ENCODE results near the gene CRNN.

CRNN gene

DNA sequence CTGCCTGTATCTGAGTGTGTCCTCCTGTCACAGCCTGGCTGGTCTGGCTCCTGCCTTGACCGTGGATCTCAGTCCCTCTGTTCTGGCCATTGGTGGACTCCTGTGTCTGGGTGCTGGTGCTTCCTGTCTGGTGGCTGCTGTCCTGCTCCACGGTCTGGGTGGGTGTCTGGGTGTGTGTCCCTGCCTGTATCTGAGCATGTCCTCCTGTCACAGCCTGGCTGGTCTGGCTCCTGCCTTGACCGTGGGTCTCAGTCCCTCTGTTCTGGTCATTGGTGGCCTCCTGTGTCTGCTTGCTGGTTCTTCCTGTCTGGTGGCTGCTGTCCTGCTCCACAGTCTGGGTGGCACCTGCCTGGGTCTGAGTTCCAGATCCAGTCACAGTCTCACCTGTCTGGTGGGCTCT lies 4.0 kb downstream of the CRNN start:
- no peaks in the 10 kb centered on the region for H3K36me3 ChIP-seq
- no peaks in the 10 kb centered on the region for H3K27me3 ChIP-seq
- H4K20me1 ChIP-seq: no peaks in the 10 kb centered on the region
- H3K9ac ChIP-seq: no peak overlapping the region
- H3K27ac ChIP-seq: no peak overlapping the region
- H3K4me3 ChIP-seq: no peak overlapping the region
- H3K4me1 ChIP-seq: peaks cover 0 to 16% (median 10%) of the 10 kb centered on the region in 10 experiments; a peak in 12 of 20 replicates
- no peaks in the 10 kb centered on the region for H3K9me3 ChIP-seq (replicated peaks in 1 of 11)
- no peak overlapping the region for H3K4me2 ChIP-seq
- no peak for TF ChIP-seq Cebpa-rat (IDR thresholded peaks at IDR 0.05)

DNA sequence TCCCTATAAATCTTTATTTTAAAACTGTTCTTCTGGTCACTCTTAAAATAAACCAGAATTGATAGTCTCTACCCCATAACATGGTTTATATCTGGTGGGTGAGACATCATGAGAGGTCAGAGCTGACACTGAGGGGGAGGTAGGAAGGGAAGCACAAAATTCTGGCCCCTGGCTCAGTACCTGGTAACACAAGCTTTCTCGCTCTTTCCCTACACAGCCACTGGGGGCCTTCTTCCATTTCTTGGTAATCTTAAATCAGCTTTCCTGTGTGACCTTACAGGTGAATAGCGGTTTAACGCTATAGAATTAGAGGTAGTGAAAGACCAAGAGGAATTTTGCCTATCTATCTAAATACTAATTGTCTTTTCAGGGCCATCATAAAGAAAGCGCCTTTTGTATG lies 5.4 kb downstream of the CRNN start:
- H3K9me3 ChIP-seq (replicated peaks in 1 of 11): no peaks in the 10 kb centered on the region
- no peaks in the 10 kb centered on the region for H3K27me3 ChIP-seq
- H4K20me1 ChIP-seq: no peaks in the 10 kb centered on the region
- H3K4me1 ChIP-seq: peaks cover 0 to 16% (median 10%) of the 10 kb centered on the region in 10 experiments; a peak in 12 of 20 replicates
- no peak for TF ChIP-seq Cebpa-rat (IDR thresholded peaks at IDR 0.05)
- no peak overlapping the region for H3K9ac ChIP-seq
- H3K4me3 ChIP-seq: no peak overlapping the region
- H3K4me2 ChIP-seq: no peak overlapping the region
- H3K36me3 ChIP-seq: no peaks in the 10 kb centered on the region
- H3K27ac ChIP-seq: no peak overlapping the region

DNA sequence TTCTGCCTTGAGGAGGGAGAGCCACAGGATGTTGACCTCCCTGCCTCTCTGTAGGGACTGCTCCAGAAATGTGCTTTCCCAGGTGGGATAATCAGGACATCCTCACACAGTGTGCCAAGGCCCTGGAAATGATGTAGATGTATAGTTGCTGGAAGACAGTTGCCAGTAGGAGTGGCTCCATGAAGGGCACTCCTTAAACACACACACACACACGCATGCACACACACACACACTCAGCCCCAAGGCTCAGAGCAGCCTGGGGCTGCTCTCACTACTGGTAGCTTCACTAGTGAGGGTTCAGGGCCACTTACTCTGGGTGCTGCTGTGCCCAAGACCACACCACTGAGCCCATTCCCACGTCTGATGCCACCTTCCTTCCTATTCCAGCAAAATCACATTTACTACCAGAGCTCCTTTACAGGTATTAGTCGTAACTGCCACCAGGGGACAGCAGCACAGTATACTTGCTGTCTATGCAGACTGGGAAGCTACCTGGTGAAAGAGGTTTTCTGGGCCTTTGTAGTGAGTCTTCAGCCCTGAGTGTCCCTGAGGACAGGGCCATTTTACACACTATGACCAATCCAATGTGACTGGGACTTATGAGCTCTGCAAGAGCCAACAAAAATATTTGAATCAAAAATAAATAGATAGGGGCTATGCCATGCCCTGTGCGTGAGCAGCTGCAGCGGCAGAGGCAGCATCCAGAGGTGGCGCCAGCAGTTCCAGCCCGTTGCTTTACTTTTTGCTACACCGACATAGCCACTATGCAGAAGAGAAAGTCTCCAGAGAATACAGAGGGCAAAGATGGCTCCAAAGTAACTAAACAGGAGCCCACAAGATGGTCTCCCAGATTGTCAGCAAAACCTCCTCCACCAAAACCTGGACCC lies 15.0 kb downstream of the CRNN start:
- Histone ChIP-seq H3K4me3 (no peak overlapping the region), H3K36me3 (no peaks in the 10 kb centered on the region), H4K20me1 (no peaks in the 10 kb centered on the region), H3K9me3 (replicated peaks in 1 of 11) (peaks cover 0 to 17% (median 6%) of the 10 kb centered on the region in 11 experiments; a peak in 8 of 22 replicates), H3K27me3 (no peaks in the 10 kb centered on the region), H3K27ac (no peak overlapping the region), H3K9ac (no peak overlapping the region), H3K4me1 (no peaks in the 10 kb centered on the region), H3K4me2 (no peak overlapping the region)
- no peak for TF ChIP-seq Cebpa-rat (IDR thresholded peaks at IDR 0.05)

DNA sequence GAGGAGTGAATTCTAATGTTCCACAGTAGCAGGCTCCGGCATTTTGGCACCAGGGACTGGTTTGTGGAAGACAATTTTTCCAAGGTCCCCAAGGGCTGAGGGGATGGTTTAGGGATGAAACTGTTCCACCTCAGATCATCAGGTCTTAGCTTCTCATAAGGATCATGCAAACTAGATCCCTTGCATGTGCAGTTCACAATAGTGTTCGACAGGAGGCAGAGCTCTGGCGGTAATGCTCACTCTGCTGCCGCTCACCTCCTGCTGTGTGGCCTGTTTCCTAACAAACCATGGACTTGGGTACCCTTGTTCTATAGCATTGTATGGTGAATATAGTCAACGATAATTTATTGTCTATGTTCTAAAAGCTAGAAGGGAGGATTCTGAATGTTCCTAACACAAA lies 16.6 kb downstream of the CRNN start:
- Histone ChIP-seq H3K4me2 (no peak overlapping the region), H4K20me1 (no peaks in the 10 kb centered on the region), H3K4me3 (no peak overlapping the region), H3K9ac (no peak overlapping the region), H3K27ac (no peak overlapping the region), H3K4me1 (no peaks in the 10 kb centered on the region), H3K27me3 (no peaks in the 10 kb centered on the region), H3K9me3 (replicated peaks in 1 of 11) (peaks cover 0 to 17% (median 6%) of the 10 kb centered on the region in 11 experiments; a peak in 8 of 22 replicates), H3K36me3 (no peaks in the 10 kb centered on the region)
- no peak for TF ChIP-seq Cebpa-rat (IDR thresholded peaks at IDR 0.05)

DNA sequence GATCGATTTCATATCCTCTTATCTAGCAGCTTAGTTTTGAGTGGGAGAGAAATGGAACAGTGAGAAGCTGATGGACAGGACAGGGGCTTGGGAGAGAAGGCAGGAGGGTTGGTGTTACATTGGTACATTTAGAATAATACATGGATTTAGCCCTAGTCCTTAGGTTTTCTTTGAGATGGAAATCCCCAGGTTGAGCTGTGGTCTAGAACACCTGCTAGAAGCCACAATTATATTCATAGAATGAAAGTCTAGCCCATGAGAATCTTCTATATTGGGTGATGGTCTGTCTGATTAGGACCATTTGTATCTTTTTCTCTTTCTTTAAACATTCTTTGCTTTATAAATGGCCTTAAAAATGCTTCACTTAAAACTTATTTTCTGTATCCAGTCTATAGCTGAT lies 19.9 kb downstream of the CRNN start:
- Histone ChIP-seq H3K4me1 (no peaks in the 10 kb centered on the region), H3K9ac (no peak overlapping the region), H3K4me2 (no peak overlapping the region), H4K20me1 (no peaks in the 10 kb centered on the region), H3K27me3 (no peaks in the 10 kb centered on the region), H3K4me3 (no peak overlapping the region), H3K9me3 (replicated peaks in 1 of 11) (peaks cover 0 to 17% (median 6%) of the 10 kb centered on the region in 11 experiments; a peak in 8 of 22 replicates), H3K27ac (no peak overlapping the region), H3K36me3 (no peaks in the 10 kb centered on the region)
- no peak for TF ChIP-seq Cebpa-rat (IDR thresholded peaks at IDR 0.05)

DNA sequence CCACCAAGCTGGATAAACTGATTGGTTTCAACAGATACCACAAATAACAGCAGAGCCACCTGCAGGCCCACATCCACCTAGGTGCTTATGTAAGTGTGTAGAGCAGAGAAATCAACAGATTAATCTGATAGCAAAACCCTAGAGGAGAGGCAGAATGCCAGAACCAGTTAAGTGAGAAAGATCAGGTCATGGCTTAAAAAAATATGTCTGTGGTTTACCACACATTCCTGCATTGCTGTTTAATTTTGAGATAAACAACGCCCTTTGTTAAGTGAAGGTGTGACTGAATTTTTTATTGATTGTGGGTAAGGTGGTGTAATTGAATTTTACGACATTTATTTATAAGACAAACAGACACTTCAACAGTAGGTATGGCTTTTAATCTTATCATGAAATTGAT lies 21.2 kb downstream of the CRNN start:
- Histone ChIP-seq H3K4me2 (no peak overlapping the region), H3K27me3 (no peaks in the 10 kb centered on the region), H4K20me1 (no peaks in the 10 kb centered on the region), H3K4me1 (no peaks in the 10 kb centered on the region), H3K36me3 (no peaks in the 10 kb centered on the region), H3K9ac (no peak overlapping the region), H3K27ac (no peak overlapping the region), H3K4me3 (no peak overlapping the region), H3K9me3 (replicated peaks in 1 of 11) (peaks cover 0 to 17% (median 6%) of the 10 kb centered on the region in 11 experiments; a peak in 8 of 22 replicates)
- TF ChIP-seq Cebpa-rat (IDR thresholded peaks at IDR 0.05): no peak

DNA sequence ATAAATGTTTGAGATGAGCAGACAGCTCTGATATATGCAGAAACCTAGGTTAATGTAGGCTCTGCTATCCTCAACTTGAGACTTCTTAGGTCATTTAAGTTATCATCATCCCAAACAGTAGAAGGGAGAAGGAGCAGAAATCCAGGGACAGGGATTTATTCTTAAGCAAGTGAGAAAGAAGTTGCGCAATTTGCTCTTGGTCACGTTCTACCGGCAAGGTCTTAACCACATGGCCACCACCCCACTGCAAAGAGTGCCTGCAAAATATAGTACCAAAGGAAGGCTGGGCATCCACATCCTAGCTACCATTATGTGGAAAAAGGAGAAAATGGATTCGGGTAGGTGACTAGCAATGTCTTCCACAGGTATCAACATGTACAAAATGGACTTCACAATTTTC lies 25.2 kb downstream of the CRNN start:
- Histone ChIP-seq H4K20me1 (no peaks in the 10 kb centered on the region), H3K36me3 (no peaks in the 10 kb centered on the region), H3K4me1 (no peaks in the 10 kb centered on the region), H3K4me2 (no peak overlapping the region), H3K9ac (no peak overlapping the region), H3K9me3 (replicated peaks in 1 of 11) (no peaks in the 10 kb centered on the region), H3K27ac (no peak overlapping the region), H3K27me3 (no peaks in the 10 kb centered on the region), H3K4me3 (no peak overlapping the region)
- peak; percentile 54 to 94 (median 77); a peak in 20 of 22 replicates for TF ChIP-seq Cebpa-rat (IDR thresholded peaks at IDR 0.05)

DNA sequence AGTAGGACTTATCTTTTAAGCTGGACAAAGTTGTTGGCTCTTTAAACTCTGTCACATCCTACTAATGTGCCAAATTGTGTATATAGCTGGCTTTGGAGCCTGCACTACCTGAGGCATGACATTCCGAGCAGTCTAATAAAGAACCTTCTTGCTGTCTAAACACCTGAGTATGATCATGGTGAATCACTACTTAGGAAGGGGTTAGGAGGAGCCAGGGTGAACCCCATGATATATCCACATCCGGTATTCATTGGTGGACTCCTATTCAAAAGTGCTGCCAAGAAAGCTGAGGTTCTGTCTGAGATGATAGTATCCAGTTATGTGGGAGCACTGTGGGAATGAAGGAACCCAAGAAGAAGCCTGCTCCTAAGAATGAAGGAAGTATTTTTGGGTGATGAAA lies 27.1 kb downstream of the CRNN start:
- Histone ChIP-seq H3K9me3 (replicated peaks in 1 of 11) (no peaks in the 10 kb centered on the region), H3K4me3 (no peak overlapping the region), H3K27ac (no peak overlapping the region), H3K27me3 (no peaks in the 10 kb centered on the region), H4K20me1 (no peaks in the 10 kb centered on the region), H3K4me2 (no peak overlapping the region), H3K9ac (no peak overlapping the region), H3K36me3 (no peaks in the 10 kb centered on the region), H3K4me1 (no peaks in the 10 kb centered on the region)
- no peak for TF ChIP-seq Cebpa-rat (IDR thresholded peaks at IDR 0.05)

DNA sequence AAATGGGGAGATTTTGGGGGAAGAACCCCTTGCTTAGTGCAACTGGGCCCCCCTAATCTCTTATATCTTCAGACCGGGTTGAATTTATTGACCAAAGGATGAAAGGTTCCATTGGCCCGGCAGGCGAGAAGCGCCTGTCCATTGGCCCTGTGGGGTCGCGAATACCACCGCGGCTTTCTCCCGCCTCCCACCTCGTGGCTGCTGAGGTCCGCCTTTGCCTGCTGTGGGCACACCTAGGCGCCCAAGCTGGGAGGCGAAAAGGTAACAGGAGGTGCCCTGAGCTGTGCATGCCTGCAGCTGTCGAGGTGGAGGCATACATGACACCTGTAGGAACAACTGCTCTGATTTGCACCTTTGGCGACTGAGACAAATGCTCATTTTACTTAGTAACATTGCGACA lies 33.1 kb downstream of the CRNN start:
- Histone ChIP-seq H3K9ac (no peak overlapping the region), H3K27ac (no peak overlapping the region), H3K9me3 (replicated peaks in 1 of 11) (no peaks in the 10 kb centered on the region), H3K27me3 (no peaks in the 10 kb centered on the region), H4K20me1 (no peaks in the 10 kb centered on the region), H3K4me1 (no peaks in the 10 kb centered on the region), H3K4me2 (no peak overlapping the region), H3K36me3 (no peaks in the 10 kb centered on the region), H3K4me3 (no peak overlapping the region)
- TF ChIP-seq Cebpa-rat (IDR thresholded peaks at IDR 0.05): no peak

DNA sequence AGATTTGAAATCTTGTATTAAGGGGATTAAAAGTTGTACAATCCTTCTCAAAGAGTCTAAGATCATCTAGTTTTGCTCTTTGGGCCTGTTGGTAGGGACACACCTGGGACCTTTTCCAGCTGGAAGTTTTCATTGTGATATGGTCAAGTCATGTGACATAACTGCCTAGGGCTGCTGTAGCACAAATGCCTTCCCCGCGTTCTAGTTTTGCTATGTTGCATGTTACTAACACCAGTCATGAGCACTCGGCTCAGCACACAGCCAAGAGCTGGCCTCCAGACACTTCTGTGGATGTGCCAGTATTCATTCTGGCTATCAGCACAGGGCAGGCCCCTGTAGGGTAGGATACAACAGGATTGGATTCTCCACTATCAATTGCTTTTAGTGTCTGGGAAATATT lies 39.6 kb downstream of the CRNN start:
- no peak overlapping the region for H3K4me2 ChIP-seq
- no peaks in the 10 kb centered on the region for H3K27me3 ChIP-seq

More for the DNA sequence above, 39.6 kb downstream of the CRNN start:
- Histone ChIP-seq H3K4me3 (no peak overlapping the region), H3K9me3 (replicated peaks in 1 of 11) (peaks cover 2 to 8% (median 7%) of the 10 kb centered on the region in 11 experiments; a peak in 13 of 22 replicates), H3K36me3 (no peaks in the 10 kb centered on the region), H3K4me1 (no peaks in the 10 kb centered on the region), H4K20me1 (no peaks in the 10 kb centered on the region), H3K27ac (no peak overlapping the region), H3K9ac (no peak overlapping the region)
- TF ChIP-seq Cebpa-rat (IDR thresholded peaks at IDR 0.05): no peak

Measured in BLaER1 treated with 17β-estradiol and CSF1 and Interleukin-3, amounts not matched to agents 10 nM and 100 nM (cell line).